BLaER1 treated with 17β-estradiol and CSF1 and Interleukin-3, amounts not matched to agents 10 nM and 100 nM (cell line): ENCODE results near the gene A2M.

Experiments
- H3K27ac ChIP-seq, 11 experiments: shearing (Covaris generic); formaldehyde crosslinking; 2 replicates each; pipeline ENCODE4 v1.8.1; 2022
- H3K27me3 ChIP-seq, 11 experiments: shearing (Covaris generic); formaldehyde crosslinking; 2 replicates each; pipeline ENCODE4 v1.8.1; 2022
- H3K36me3 ChIP-seq, 11 experiments: shearing (Covaris generic); formaldehyde crosslinking; 2 replicates each; pipeline ENCODE4 v1.8.1; 2022
- H3K4me1 ChIP-seq, 10 experiments: shearing (Covaris generic); formaldehyde crosslinking; 2 replicates each; pipeline ENCODE4 v1.8.1; 2022
- H3K4me2 ChIP-seq, 11 experiments: shearing (Covaris generic); formaldehyde crosslinking; 2 replicates each; pipeline ENCODE4 v1.8.1; 2022
- H3K4me3 ChIP-seq, 10 experiments: shearing (Covaris generic); formaldehyde crosslinking; 2 replicates each; pipeline ENCODE4 v1.8.1; 2022
- H3K9ac ChIP-seq, 11 experiments: shearing (Covaris generic); formaldehyde crosslinking; 2 replicates each; pipeline ENCODE4 v1.8.1; 2022
- H3K9me3 ChIP-seq, 11 experiments: shearing (Covaris generic); formaldehyde crosslinking; replicated peaks in 1 of 11; 2 replicates each; pipeline ENCODE4 v1.8.1; 2022
- H4K20me1 ChIP-seq, 11 experiments: shearing (Covaris generic); formaldehyde crosslinking; 2 replicates each; pipeline ENCODE4 v1.8.1; 2022
- Cebpa-rat ChIP-seq, 11 experiments: shearing (Covaris generic); IDR thresholded peaks; 2 replicates each; pipeline ENCODE4 v1.8.1; 2022

Gene A2M

GRCh38 chr12:9043766-9044165, 72.0 kb downstream of the A2M start:
- peaks cover 0 to 5% (median 0%) of the 10 kb centered on the region in 10 experiments; a peak in 1 of 20 replicates for H3K4me1 ChIP-seq
- no peaks in the 10 kb centered on the region for H4K20me1 ChIP-seq
- TF ChIP-seq Cebpa-rat (IDR thresholded peaks at IDR 0.05) = no peak
- no peak overlapping the region for H3K9ac ChIP-seq
- H3K9me3 ChIP-seq = peaks cover 0 to 5% (median 0%) of the 10 kb centered on the region in 11 experiments; a peak in 2 of 22 replicates
- H3K4me3 ChIP-seq = no peak overlapping the region
- no peaks in the 10 kb centered on the region for H3K36me3 ChIP-seq
- H3K4me2 ChIP-seq = no peak overlapping the region
- no peaks in the 10 kb centered on the region for H3K27me3 ChIP-seq
- no peak overlapping the region for H3K27ac ChIP-seq

DNA sequence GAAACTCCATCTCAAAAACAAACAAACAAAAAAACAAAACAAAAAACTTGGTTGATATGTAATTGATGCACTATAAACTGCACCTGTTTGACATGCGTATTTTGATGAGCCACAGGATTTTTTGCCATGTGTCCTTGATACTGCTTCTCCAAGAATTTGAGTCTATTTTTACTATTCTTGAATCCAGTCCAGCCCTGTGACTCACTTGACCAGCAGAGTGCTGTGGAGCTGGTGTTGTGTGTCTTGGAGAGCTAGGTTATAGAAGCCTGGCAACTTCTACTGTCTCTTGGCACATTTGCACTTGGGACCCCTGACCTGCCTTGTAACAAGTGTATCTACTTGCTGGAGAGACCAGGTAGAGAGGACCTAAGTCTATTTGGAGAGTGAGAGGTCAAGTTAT, 74.4 kb downstream of the A2M start:
- peaks cover 0 to 5% (median 0%) of the 10 kb centered on the region in 11 experiments; a peak in 2 of 22 replicates for H3K9me3 ChIP-seq
- no peaks in the 10 kb centered on the region for H4K20me1 ChIP-seq
- H3K27me3 ChIP-seq = no peaks in the 10 kb centered on the region
- no peak overlapping the region for H3K27ac ChIP-seq
- H3K4me2 ChIP-seq = no peak overlapping the region
- peak overlapping the region in 1 of 11 experiments; percentile 3; a peak in 1 of 22 replicates for H3K9ac ChIP-seq
- H3K4me3 ChIP-seq = no peak overlapping the region
- TF ChIP-seq Cebpa-rat (IDR thresholded peaks at IDR 0.05) = no peak
- no peaks in the 10 kb centered on the region for H3K36me3 ChIP-seq
- no peaks in the 10 kb centered on the region for H3K4me1 ChIP-seq

- H4K20me1 ChIP-seq = no peaks in the 10 kb centered on the region
- no peaks in the 10 kb centered on the region for H3K27me3 ChIP-seq
- no peaks in the 10 kb centered on the region for H3K36me3 ChIP-seq
- no peaks in the 10 kb centered on the region for H3K4me1 ChIP-seq
- H3K27ac ChIP-seq = no peak overlapping the region
- no peak overlapping the region for H3K4me2 ChIP-seq
- H3K9ac ChIP-seq = peak overlapping the region in 1 of 11 experiments; percentile 3; a peak in 1 of 22 replicates
- H3K9me3 ChIP-seq = peaks cover 0 to 2% (median 0%) of the 10 kb centered on the region in 11 experiments; a peak in 2 of 22 replicates
- no peak overlapping the region for H3K4me3 ChIP-seq
- no peak for TF ChIP-seq Cebpa-rat (IDR thresholded peaks at IDR 0.05)
Measured at GRCh38 chr12:9040484-9041186, 75.1 kb downstream of the A2M start.

DNA sequence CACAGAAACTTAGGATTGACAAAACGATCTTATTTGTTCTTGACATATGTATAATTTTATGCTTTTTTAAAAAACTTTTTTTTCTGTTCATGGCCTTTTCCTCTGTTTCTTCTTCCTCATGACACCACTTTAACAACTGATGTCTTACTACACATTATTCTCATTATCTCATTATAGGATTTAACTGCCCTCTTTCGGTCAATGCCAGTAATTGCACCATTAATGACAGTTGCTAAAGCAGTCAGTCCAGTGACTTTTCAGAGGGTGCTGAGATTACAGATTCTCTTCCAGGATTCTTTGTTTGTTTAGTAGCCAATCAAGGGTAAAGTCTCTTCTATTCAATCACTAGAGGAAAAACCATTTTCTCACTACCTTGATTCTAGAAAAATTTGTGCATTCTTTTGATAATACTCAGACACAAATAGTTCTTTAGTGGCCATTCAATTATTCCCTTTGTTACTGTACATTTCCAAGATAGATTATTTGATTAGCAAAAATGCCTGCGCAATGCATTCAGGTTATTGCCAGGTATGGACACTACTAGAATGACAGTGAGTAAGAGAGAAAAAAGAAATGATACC, 76.2 kb downstream of the A2M start:
- no peak overlapping the region for H3K4me3 ChIP-seq
- no peaks in the 10 kb centered on the region for H3K4me1 ChIP-seq
- no peaks in the 10 kb centered on the region for H4K20me1 ChIP-seq
- H3K4me2 ChIP-seq = no peak overlapping the region
- no peak overlapping the region for H3K27ac ChIP-seq
- H3K27me3 ChIP-seq = no peaks in the 10 kb centered on the region
- no peak for TF ChIP-seq Cebpa-rat (IDR thresholded peaks at IDR 0.05)
- H3K9ac ChIP-seq = no peak overlapping the region
- H3K36me3 ChIP-seq = no peaks in the 10 kb centered on the region
- 0 out of 22 replicates have a peak, but pooled peaks cover 0 to 9% (median 0%) of the 10 kb centered on the region in 11 experiments for H3K9me3 ChIP-seq

DNA sequence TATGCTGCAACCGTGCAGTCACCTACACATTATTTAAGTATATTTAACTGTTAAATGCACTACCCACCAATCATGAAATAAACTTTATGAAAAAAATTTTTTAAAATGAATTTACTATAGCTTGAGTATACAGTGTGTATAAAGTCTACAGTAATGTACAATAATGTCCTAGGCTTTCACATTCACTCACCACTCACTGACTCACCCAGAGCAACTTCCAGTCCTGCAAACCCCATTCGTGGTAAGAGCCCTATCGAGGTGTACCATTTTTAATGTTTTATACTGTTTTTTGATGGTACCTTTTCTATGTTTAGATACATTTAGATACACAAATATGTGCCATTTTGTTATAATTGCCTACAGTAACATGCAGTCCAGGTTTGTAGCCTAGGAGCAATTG, 78.3 kb downstream of the A2M start:
- H3K4me2 ChIP-seq = no peak overlapping the region
- H3K36me3 ChIP-seq = no peaks in the 10 kb centered on the region
- no peak overlapping the region for H3K9ac ChIP-seq
- peaks cover 0 to 13% (median 0%) of the 10 kb centered on the region in 10 experiments; a peak in 4 of 20 replicates for H3K4me1 ChIP-seq
- no peaks in the 10 kb centered on the region for H3K27me3 ChIP-seq
- no peak overlapping the region for H3K27ac ChIP-seq
- no peak for TF ChIP-seq Cebpa-rat (IDR thresholded peaks at IDR 0.05)
- H4K20me1 ChIP-seq = no peaks in the 10 kb centered on the region
- 0 out of 22 replicates have a peak, but pooled peaks cover 0 to 14% (median 0%) of the 10 kb centered on the region in 11 experiments for H3K9me3 ChIP-seq
- H3K4me3 ChIP-seq = no peak overlapping the region

DNA sequence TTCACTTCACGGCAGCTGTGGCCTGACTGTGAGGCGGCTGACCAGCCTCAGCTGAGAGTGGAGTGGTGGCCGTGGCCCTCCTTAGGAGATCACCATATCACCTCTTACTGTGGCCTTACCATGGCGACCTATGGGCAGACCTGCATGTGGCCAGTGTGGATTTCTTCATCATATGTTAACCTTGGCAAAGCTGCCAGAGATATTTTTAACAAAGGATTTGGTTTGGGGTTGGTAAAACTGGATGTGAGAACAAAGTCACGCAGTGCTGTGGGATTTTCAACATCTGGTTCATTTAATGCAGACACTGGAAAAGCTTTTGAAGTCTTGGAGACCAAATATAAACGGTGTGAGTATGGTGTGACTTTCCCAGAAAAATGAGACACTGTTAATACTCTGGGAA, 79.5 kb downstream of the A2M start:
- H4K20me1 ChIP-seq = no peaks in the 10 kb centered on the region
- no peak overlapping the region for H3K9ac ChIP-seq
- H3K27ac ChIP-seq = no peak overlapping the region
- H3K36me3 ChIP-seq = no peaks in the 10 kb centered on the region
- H3K4me3 ChIP-seq = no peak overlapping the region
- H3K4me1 ChIP-seq = peaks cover 0 to 17% (median 0%) of the 10 kb centered on the region in 10 experiments; a peak in 4 of 20 replicates
- no peaks in the 10 kb centered on the region for H3K27me3 ChIP-seq
- H3K4me2 ChIP-seq = no peak overlapping the region
- no peak for TF ChIP-seq Cebpa-rat (IDR thresholded peaks at IDR 0.05)
- 0 out of 22 replicates have a peak, but pooled peaks cover 0 to 14% (median 0%) of the 10 kb centered on the region in 11 experiments for H3K9me3 ChIP-seq

- no peak for TF ChIP-seq Cebpa-rat (IDR thresholded peaks at IDR 0.05)
- Histone ChIP-seq H3K4me2 (no peak overlapping the region), H4K20me1 (no peaks in the 10 kb centered on the region), H3K27me3 (no peaks in the 10 kb centered on the region), H3K4me3 (no peak overlapping the region), H3K27ac (no peak overlapping the region), H3K4me1 (peaks cover 0 to 24% (median 0%) of the 10 kb centered on the region in 10 experiments; a peak in 4 of 20 replicates), H3K9me3 (0 out of 22 replicates have a peak, but pooled peaks cover 0 to 14% (median 0%) of the 10 kb centered on the region in 11 experiments), H3K9ac (no peak overlapping the region), H3K36me3 (no peaks in the 10 kb centered on the region)
Measured at GRCh38 chr12:9034095-9034494, 81.6 kb downstream of the A2M start.

GRCh38 chr12:9033265-9033887, 82.3 kb downstream of the A2M start:
- no peak overlapping the region for H3K4me3 ChIP-seq

More at GRCh38 chr12:9033265-9033887, 82.3 kb downstream of the A2M start:
- Histone ChIP-seq H3K27ac (peak overlapping the region in 1 of 11 experiments; percentile 37; a peak in 1 of 22 replicates), H3K9me3 (0 out of 22 replicates have a peak, but pooled peaks cover 0 to 14% (median 0%) of the 10 kb centered on the region in 11 experiments), H3K27me3 (no peaks in the 10 kb centered on the region), H3K4me1 (peaks cover 0 to 24% (median 0%) of the 10 kb centered on the region in 10 experiments; a peak in 4 of 20 replicates), H3K36me3 (no peaks in the 10 kb centered on the region), H3K9ac (peak overlapping the region in 1 of 11 experiments; percentile 26; a peak in 1 of 22 replicates), H4K20me1 (no peaks in the 10 kb centered on the region), H3K4me2 (peak overlapping the region in 2 of 11 experiments; percentile 45 to 52; a peak in 3 of 22 replicates)
- TF ChIP-seq Cebpa-rat (IDR thresholded peaks at IDR 0.05) = no peak
